ENCODE measurements around the gene COL19A1.
A peak's percentile ranks its signal among the peaks of the same experiment; 100 is the strongest.

The COL19A1 gene

DNA sequence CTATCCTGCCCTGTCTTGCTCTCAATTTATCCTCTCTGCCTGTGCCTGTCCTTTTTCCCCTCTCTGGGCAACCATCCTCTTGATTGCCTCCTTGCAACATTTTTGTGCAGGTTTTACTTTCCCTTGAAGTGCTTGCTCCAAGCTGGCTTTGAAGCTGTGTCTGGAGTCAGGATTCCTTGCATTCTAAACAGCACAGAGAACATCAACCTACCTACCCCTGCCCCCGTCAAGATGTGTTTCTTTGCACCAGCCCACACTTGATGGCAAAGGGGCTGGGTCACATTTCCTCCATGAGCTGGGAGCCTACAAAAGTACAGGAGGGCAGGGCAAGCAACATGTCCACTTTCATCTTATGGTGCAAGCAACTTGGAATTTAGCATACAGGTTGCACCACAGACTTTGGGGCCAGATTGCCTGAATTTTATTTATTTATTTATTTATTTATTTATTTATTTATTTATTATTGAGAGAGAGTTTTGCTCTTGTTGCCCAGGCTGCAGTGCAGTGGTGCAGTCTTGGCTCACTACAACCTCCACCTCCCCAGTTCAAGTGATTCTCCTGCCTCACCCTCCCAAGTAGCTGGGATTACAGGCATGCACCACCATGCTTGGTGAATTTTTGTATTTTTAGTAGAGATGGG is 206.3 kb downstream of the COL19A1 start:
- DNase-seq = no peak

DNA sequence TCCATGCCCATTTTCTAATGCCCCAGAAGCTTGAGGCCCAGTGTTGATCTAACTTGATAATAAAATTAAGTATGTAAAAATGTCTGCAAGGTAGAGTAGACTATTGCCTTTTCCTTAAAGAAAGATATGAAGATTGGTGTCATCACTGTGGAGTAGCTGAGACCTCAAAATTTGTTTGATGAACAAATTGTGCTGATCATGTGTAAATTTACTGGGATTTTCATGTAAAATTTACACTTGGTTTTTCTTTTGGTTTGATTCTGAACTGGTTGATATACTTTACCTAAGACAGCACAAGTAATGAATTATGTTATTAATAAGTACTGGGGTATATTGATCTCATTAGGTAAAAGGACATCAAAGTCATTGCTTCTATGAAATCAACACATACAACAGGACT is 207.3 kb downstream of the COL19A1 start:
- DNase-seq = no peak

DNA sequence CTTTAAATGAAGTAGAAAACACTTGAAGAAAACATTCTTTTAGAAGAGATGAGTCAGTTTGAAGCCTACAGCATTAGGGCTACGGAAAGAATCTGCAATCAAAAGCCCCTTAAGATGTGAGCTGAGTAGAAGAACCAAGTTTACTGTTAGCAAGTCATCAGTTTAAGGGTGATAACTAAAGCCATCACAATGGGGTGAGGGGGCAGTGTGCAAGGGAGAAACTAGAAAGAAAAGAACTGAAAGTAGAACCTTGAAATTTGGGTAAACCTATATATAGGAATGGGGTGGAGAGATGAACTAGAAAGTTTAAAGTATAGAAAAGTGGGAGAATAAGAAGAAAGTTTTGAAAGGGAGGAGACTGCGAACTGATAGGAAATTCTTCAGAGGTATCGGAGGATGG is 212.9 kb downstream of the COL19A1 start:
- DNase-seq = no peak

DNA sequence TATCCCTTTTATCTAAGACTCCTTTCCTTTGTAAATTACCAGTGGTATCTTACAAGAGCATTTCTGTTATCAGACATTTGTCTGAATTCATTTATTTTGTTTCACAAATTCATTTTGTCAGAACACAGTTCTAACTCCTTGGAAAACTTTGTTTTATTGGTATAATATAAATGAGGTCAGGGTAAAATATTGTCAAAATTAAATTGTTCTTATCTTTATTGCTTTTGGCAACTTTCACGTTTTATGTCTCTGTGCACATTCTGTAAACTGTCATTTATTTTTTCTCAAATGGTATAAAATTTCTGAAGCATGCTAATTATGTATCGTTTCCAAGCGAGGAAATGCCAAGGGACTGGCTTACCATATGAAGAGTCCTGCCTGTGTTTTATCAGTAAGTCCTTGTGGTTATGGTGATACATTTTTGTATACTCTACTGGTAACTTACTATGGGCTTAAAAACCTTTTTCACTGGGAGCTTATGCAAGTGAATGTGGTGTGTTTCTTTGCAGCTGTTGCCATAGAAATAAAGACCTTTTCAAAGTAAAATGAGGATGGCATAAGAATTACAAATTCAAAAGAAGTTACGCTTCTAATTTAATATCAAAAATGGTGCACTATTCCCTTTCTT is 214.2 kb downstream of the COL19A1 start:
- DNase-seq = no peak

DNA sequence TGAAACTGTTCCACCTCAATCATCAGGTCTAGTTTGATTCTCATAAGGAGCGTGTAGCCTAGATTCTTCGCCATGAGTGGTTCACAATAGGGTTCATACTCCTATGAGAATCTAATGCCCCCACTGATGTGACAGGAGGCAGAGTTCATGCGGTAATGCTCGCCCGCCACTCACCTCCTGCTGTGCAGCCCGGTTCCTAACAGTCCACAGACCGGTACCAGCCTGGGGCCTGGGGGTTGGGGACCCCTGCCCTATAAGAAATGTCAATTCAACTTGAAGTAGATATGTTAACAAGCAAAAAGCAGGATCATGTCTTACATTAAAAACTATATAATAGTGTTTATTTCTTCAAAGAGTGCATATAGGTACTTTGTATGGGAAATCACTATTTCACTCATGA is 216.5 kb downstream of the COL19A1 start:
- no peak for DNase-seq

DNA sequence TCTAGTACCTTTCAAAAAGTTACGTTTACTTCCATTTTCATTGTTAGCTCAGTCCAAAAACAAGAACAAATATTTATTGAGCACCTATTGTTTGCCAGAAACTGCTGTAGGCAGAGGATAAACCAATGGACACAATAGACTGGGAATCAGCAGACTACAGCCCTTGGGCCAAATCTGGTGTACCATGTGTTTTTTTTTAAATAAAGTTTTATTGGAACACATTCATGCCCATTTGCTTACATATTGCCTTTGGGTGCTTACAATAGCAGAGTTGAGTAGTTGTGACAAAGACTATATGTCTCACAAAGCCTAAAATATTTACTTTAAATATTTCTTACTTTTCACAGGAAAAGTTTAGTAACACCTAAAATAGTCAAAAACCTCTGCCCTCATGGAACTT is 220.4 kb downstream of the COL19A1 start:
- DNase-seq = no peak

DNA sequence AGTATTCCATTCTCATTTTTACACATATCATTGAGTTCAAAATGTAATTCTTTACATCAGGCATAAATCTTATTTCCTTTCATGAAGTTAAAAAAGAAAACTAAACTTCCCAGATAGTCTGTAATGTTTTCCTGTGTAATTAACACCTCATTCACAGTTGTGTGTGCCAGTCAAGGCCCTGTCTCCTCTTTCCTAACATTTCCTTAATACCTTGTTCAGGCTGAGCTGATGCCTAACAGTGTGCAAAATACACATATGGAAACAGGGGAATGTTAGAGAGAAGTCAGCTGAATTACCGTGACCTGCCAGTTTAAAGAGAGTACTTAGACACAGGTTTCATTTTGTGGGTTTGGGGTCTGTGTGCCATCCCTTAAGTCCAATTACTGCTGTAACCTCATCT is 227.8 kb downstream of the COL19A1 start:
- no peak for DNase-seq

DNA sequence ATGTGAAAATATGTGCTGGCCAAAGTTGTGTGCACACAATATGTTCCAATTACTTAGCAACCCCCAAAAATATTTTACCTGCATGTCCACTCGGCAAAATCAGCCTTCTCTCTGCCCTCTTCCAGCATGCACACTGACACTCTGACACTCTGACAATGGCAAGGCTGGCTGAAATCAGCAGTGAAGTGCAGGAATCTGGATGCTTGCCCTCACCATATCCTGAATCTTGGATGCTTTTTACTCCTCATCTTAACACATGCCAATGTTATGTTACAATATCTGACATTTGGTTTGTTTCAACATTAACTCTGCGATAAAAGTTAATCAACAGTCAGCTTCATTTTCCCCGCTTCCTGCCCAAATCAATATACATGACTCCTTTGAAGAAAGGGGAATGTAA is 233.4 kb downstream of the COL19A1 start:
- no peak for DNase-seq

DNA sequence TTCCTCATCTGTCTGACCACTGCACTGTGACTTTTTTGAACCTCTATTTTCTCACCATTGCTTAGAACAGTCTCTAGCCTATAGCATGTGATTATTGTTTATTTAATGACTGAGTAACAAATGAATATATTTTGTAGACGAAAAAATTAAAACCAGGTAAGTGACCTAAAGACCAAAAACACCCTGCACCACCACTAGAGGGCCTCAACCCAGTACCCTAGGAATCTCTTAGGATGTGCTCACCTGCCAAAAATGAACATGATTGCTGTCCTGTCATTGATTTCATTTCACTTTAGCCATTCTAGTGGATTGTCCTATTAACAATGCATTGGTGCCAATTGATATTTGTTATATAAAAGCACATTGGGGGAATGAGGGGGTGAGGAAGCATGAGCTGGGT is 237.4 kb downstream of the COL19A1 start:
- no peak for DNase-seq

DNA sequence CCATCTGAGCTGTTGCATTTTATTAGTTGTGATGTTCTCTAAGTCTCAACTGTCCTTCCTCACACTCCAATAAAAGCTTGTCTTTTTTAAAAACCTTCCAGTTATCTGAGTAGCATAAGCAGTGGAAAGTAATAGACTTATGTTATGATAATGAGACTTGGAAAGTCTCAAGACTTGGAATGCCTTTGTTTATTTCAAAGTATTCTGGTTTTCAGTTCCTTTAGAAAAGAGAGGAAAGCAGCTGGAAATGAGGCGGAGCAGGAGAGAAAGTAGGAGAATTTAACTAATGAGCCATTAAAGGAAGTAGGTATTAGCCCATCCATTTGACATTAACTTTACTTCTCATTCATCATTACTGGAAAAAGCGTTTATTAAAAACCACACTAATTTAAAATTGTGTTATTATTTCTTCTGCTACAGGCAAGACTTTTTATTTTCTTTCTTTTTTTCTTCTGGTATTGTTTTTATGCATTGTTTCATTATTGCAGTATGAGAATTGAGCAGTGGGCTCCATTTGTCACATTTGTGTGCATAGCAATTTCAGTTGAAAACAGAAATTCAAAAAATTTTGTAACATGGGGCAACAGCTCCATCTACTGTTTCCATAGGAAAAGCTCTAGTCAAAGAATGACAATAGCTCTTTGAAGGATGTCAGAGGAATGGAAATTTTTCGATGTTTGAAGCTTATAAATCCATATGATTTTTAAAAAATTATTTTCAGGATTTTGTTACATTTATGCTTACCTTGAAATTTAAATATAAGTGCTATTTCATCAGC is 241.7 kb downstream of the COL19A1 start:
- DNase-seq = peak; percentile 18

DNA sequence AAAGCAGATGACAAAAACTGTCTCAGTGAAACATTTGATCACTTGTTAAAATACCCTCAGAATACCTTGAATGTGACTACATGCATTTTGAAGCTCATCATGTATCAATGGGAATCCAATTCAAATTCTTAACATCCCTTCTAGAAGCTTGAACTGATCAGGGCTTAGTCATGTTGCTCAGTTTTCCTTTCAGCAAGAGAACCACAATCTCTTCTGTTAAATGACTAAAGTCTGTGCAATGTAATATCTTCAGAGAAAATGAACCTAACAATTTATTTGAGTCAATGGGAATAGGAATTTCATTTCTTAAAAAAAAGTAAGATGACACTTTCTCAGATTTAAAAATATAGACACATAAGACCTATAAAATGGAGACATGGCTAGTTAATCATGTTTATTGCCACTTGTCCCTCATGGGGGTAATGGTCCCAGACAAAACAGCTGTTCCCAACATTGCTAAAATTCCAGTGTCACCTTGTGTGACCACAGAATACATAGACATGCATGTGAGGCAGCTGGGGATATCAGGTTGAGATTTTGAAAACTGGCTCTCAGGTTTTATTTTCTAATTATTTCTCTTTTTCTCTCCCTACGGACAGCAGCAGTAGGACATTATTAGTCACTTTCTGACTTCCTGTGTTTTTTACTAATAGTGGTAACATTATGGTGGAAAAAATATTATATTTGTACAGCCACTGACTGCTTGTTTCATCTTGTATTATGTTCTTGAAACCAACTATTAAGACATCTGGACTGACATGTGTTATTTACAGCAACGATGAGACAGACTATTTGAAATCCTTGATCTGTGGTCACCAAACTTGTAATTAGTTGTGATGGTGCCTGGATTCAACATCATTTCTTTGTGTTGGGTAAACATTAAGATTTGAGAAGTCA is 244.0 kb downstream of the COL19A1 start:
- no peak for DNase-seq

DNA sequence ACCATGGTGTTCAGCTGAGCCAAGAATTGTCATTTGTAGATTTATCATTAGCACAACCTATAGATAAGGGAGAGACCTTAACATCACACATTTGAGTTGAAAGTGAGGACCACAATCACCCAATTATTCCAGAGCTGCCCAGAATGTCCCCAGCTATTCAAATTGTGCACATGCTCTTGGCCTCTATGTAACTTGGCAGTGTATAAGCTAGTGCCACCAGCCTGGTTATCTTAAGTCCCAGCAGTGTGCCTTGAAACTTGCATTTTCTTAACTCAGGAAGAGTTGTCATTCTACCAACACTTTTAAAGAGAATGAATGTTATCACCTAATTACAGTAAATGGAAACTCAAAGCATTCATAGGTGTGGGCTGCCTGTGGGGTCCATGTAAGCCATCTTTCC is 245.4 kb downstream of the COL19A1 start:
- no peak for DNase-seq

DNA sequence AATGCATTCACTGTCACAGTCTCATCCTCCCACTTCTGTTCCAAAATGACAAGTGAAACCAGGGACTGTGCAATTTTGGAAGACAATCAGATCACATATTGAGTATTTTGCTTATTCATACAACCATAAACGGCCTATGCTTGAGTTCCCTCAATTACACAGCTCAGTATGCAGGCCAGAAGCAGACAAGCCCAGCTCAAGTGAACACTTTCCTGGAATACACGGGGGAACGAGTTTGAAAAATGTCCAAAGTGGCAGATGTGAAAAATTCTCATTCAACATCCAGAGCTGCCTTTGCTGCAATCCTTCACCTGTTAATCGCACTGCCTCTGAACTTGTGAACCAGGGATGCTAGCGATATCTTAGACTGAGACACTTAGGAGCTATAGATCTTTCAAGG is 246.4 kb downstream of the COL19A1 start:
- DNase-seq = no peak

DNA sequence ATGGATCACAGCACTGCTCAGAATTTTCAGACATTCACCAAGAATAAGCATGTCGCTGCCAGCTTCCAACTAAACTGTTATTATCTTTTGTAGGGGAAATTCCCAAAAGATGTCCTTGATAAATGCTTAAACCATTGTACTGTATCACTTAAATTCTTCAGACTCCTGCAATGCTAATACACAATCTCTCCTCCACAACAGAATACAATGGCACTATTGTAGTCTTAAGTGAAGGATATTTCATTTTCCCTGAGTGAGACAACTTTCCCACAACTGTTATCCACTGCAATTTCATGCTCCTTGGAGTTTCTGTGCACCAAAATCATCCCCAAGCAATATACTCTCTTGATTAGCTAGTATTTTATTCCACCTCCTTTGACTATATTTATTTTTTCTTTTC is 246.8 kb downstream of the COL19A1 start:
- no peak for DNase-seq

DNA sequence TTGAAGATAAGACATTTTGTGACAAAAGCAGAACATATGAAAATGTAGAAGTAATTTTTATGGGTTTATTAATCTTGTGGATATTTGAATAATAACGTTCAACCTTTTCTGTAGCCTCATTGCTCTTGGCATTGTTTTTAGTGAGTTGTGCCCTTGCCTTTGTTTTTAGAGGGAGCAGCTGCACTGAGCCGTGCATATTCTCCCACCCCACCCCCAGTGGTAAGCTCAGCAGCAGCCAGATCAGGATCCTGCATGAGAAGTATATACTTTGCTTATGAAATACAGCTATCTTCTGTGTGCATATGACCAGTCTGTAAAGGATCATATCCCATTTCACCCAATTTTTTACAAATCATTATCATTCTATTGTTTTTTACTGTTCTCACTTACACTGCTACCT is 252.3 kb downstream of the COL19A1 start:
- no peak for DNase-seq

DNA sequence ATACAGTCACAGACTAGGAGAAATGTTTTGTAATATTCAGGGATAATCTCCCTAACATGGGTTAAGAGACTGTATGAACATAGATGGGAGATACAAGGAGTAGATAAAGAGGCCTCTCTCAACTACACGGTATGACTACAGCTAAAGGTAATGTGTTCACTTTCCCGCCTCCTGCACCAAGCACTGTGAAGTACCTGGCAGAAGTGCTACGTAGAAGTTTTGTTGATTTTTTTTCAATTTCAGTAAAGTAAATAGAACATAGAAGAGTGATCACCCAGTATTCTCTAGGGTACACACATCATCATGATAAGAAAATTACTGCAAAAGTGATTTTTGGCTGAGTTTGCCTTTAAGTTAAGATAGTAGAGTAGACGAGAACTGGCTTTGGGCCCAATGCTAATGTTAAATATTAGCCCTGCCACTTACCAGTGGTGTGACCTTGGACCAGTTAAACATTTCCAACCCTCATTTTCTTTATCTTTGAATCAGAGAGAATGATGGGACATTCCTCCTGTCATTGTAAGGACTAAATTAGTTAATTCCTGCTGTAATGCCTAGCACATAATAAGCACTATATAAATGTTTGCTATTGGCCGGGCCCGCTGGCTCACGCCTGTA is 253.0 kb downstream of the COL19A1 start:
- DNase-seq = no peak

DNA sequence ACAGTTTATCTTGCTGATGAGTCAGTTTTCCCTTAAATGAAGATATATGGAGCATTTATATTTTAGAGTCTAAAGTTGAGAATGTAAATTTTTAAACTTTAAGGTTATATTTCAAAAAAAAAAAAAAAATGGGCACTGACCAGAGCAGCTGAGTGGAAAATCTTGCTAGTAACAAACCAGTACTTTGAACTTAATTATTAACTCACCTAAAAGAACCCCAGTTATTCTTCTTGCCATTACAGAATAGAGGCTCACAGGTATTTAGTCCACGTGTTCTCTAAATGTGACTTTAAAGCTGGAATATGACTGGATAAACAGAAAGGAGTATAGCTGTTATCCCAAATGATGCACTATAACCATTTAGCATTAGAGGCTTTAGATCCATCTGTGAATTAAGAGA is 258.1 kb downstream of the COL19A1 start:
- DNase-seq = no peak

DNA sequence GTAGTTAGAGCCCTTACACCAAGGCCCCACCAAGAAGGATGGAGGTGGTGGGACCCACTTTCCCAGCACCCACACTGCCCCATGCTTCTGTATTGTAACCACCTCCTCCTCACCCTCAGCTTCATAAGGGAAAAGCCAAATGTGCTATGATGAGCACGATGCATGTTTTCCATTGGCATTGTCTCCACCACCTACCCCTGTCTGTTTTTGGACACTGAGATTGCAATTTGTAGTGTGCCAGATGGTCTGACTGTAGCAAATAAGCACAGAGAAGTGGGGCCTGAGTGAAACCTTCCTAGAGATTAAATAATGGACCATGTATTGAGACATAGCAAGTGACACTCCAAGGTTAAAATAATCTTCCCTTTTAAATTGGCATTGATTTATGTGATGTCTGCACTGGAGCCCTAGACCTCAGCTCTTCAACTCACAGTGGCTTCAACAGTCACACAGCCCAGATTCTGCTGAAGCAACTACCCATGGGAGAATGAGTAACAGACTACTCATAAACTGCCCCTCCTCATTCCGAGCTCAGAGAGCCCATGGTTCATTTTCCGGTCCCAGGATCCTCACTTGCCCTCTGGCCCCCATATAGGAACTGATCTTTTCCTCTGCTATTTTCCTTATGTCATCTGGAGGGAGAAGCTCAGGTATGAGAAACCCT is 258.7 kb downstream of the COL19A1 start:
- no peak for DNase-seq

DNA sequence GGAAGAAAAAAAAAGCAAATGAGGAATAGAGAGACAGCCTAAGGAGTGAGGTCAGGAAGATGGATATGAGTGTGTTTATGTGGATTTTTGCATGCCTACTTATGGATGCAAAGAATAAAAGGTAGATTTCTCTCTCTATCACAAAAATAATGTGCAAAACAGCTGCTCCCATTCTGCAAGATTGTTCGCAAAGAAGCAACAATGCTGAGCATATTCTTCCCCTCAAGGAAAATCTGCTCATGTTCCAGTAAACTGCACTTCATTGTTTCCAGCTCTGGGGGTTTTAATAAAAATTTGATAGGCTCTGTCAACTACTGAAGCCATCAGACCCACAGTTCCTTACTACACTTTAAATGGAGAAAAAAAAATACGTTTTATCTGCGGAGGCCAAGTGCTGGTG is 259.2 kb downstream of the COL19A1 start:
- DNase-seq = no peak

DNA sequence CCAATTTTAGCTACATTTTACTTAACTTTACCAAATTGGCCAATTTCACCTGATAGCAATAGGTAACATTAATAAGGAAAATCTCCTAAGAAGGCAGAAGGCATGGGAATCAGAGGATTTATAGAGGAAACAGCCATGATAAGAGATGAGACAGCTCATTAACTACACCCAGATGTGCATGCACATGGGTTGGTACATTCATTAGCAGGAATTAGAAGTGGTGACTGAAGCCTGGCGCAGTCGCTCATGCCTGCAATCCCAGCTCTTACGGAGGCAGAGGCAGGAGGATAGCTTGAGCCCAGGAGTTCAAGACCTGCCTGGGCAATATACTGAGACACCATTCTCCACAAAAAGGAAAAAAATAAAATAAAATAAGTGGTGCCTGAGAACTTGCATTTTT is 263.0 kb downstream of the COL19A1 start:
- no peak for DNase-seq

DNA sequence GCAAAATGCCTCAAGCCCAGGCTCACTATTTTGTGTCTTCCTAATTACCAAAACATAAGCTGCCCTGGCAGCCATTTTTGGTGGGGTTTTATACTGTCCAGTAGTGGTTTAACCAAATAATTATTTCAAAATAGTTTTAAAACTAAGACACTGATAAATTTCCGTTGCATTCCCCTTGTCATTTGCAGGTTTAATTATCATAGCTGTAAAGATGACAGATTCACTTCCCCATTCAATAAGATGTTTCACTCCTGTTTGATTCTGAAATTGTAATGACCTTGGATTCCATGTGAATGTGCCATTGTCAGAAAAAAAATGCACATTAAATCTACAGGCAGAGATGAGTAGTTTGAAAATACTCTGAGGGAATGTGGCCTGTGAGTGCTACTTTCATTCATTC is 264.5 kb downstream of the COL19A1 start:
- no peak for DNase-seq

DNA sequence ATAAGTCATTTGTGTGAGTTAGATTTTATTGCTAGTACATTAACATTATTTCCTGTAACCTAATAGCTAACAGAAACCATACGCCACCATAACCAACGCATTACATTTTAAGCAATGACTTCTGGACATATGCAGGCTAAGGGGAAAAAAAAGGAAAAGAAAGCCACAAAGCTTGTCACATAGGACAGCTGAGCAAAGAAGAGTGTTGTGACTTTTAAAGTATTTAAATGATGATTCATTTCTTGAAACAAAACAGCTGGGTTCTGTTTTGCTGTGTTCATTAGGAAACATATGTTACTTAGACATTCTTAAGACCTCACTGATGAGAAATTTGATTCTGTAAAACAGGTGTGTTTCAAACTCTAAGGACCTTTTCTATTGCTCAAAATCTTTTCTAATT is 265.2 kb downstream of the COL19A1 start:
- no peak for DNase-seq
